Measurements from ENCODE around the gene SMIM44.

DNA sequence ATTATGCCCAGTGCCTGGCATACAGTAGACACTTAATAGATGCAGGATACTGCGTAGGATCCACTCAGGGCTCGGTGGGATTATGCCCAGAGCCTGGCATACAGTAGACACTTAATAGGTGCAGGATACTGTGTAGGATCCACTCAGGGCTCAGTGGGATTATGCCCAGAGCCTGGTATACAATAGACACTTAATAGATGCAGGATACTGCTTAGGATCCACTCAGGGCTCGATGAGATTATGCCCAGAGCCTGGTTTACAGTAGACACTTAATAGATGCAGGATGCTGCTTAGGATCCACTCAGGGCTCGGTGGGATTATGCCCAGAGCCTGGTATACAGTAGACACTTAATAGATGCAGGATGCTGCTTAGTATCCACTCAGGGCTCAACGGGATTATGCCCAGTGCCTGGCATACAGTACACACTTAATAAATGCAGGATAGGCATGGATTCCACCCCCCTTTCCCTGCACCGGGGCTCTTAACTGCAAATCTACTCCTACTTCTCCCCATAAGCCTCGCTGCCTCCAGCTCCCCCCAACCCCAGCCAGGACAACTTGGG lies 27.8 kb downstream of the SMIM44 start:
- TF ChIP-seq, protein P1, sequence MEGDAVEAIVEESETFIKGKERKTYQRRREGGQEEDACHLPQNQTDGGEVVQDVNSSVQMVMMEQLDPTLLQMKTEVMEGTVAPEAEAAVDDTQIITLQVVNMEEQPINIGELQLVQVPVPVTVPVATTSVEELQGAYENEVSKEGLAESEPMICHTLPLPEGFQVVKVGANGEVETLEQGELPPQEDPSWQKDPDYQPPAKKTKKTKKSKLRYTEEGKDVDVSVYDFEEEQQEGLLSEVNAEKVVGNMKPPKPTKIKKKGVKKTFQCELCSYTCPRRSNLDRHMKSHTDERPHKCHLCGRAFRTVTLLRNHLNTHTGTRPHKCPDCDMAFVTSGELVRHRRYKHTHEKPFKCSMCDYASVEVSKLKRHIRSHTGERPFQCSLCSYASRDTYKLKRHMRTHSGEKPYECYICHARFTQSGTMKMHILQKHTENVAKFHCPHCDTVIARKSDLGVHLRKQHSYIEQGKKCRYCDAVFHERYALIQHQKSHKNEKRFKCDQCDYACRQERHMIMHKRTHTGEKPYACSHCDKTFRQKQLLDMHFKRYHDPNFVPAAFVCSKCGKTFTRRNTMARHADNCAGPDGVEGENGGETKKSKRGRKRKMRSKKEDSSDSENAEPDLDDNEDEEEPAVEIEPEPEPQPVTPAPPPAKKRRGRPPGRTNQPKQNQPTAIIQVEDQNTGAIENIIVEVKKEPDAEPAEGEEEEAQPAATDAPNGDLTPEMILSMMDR (IDR thresholded peaks at IDR 0.05; ENCODE audit: low read length), result no peak
- no peak for TF ChIP-seq EZH2phosphoT487 (IDR thresholded peaks at IDR 0.05; ENCODE audit: low read length)
- no peak for TF ChIP-seq EZH2 (optimal IDR thresholded peaks at IDR 0.05; ENCODE audit: low read depth, low read length)
